Measurements from ENCODE around the gene PUDP.
A peak's percentile ranks its signal among the peaks of the same experiment; 100 is the strongest.
"Not testable (repeated sequence)": the region's sequence is repeated elsewhere in the genome, so short reads cannot be mapped to it uniquely, and the experiment has no call there.

PUDP gene

GRCh38 chrX:7111518-7111917 is 36.4 kb downstream of the PUDP start:
- peaks cover 0 to 16% of the 10 kb centered on the region in 2 donors for H3K4me1 ChIP-seq (ENCODE audit: control insufficient read depth in 2 of 2, insufficient read depth in 2 of 2, low read length in 2 of 2)
- no peaks in the 10 kb centered on the region for H3K9me3 ChIP-seq (ENCODE audit: control insufficient read depth in 2 of 2, low read length in 2 of 2)
- H3K36me3 ChIP-seq (ENCODE audit: control insufficient read depth in 2 of 2, insufficient read depth in 2 of 2, low read length in 2 of 2) = peaks cover 2% of the 10 kb centered on the region in 2 donors
- no peak overlapping the region for H3K27ac ChIP-seq (ENCODE audit: low read depth in 2 of 2, low read length in 2 of 2)
- no peaks in the 10 kb centered on the region for H3K27me3 ChIP-seq (ENCODE audit: control insufficient read depth in 2 of 2, insufficient read depth in 2 of 2, low read length in 2 of 2)
- no peak overlapping the region for H3K4me3 ChIP-seq (ENCODE audit: low read length in 2 of 2)
- H3K9ac ChIP-seq (ENCODE audit: low read depth in 1 of 2, low read length in 2 of 2) = no peak overlapping the region

GRCh38 chrX:7110821-7111276 is 37.1 kb downstream of the PUDP start:
- Histone ChIP-seq H3K9me3 (ENCODE audit: control insufficient read depth in 2 of 2, low read length in 2 of 2) (no peaks in the 10 kb centered on the region), H3K9ac (ENCODE audit: low read depth in 1 of 2, low read length in 2 of 2) (no peak overlapping the region), H3K36me3 (ENCODE audit: control insufficient read depth in 2 of 2, insufficient read depth in 2 of 2, low read length in 2 of 2) (peaks cover 2% of the 10 kb centered on the region in 2 donors), H3K27ac (ENCODE audit: low read depth in 2 of 2, low read length in 2 of 2) (no peak overlapping the region), H3K27me3 (ENCODE audit: control insufficient read depth in 2 of 2, insufficient read depth in 2 of 2, low read length in 2 of 2) (no peaks in the 10 kb centered on the region), H3K4me3 (ENCODE audit: low read length in 2 of 2) (peak overlapping the region in 1 of 2 donors; percentile 24), H3K4me1 (ENCODE audit: control insufficient read depth in 2 of 2, insufficient read depth in 2 of 2, low read length in 2 of 2) (peaks cover 0 to 16% of the 10 kb centered on the region in 2 donors)

GRCh38 chrX:7109838-7110793 is 37.8 kb downstream of the PUDP start:
- Histone ChIP-seq H3K9me3 (ENCODE audit: control insufficient read depth in 2 of 2, low read length in 2 of 2) (no peaks in the 10 kb centered on the region), H3K27me3 (ENCODE audit: control insufficient read depth in 2 of 2, insufficient read depth in 2 of 2, low read length in 2 of 2) (no peaks in the 10 kb centered on the region), H3K27ac (ENCODE audit: low read depth in 2 of 2, low read length in 2 of 2) (no peak overlapping the region), H3K4me3 (ENCODE audit: low read length in 2 of 2) (no peak overlapping the region), H3K4me1 (ENCODE audit: control insufficient read depth in 2 of 2, insufficient read depth in 2 of 2, low read length in 2 of 2) (peaks cover 0 to 16% of the 10 kb centered on the region in 2 donors), H3K9ac (ENCODE audit: low read depth in 1 of 2, low read length in 2 of 2) (no peak overlapping the region), H3K36me3 (ENCODE audit: control insufficient read depth in 2 of 2, insufficient read depth in 2 of 2, low read length in 2 of 2) (peaks cover 2% of the 10 kb centered on the region in 2 donors)

- Histone ChIP-seq H3K27me3 (ENCODE audit: control insufficient read depth in 2 of 2, insufficient read depth in 2 of 2, low read length in 2 of 2) (no peaks in the 10 kb centered on the region), H3K9ac (ENCODE audit: low read depth in 1 of 2, low read length in 2 of 2) (no peak overlapping the region), H3K36me3 (ENCODE audit: control insufficient read depth in 2 of 2, insufficient read depth in 2 of 2, low read length in 2 of 2) (peaks cover 6 to 8% of the 10 kb centered on the region in 2 donors), H3K9me3 (ENCODE audit: control insufficient read depth in 2 of 2, low read length in 2 of 2) (no peaks in the 10 kb centered on the region), H3K4me1 (ENCODE audit: control insufficient read depth in 2 of 2, insufficient read depth in 2 of 2, low read length in 2 of 2) (peaks cover 0 to 16% of the 10 kb centered on the region in 2 donors), H3K4me3 (ENCODE audit: low read length in 2 of 2) (no peak overlapping the region), H3K27ac (ENCODE audit: low read depth in 2 of 2, low read length in 2 of 2) (no peak overlapping the region)
These were observed 38.9 kb downstream of the PUDP start for GRCh38 chrX:7109049-7109531.

GRCh38 chrX:7108030-7108429 is 39.9 kb downstream of the PUDP start:
- H3K27ac ChIP-seq (ENCODE audit: low read depth in 2 of 2, low read length in 2 of 2) = no peak overlapping the region
- H3K9me3 ChIP-seq (ENCODE audit: control insufficient read depth in 2 of 2, low read length in 2 of 2) = no peaks in the 10 kb centered on the region
- H3K4me3 ChIP-seq (ENCODE audit: low read length in 2 of 2) = no peak overlapping the region
- H3K36me3 ChIP-seq (ENCODE audit: control insufficient read depth in 2 of 2, insufficient read depth in 2 of 2, low read length in 2 of 2) = peaks cover 8 to 10% of the 10 kb centered on the region in 2 donors
- no peak overlapping the region for H3K9ac ChIP-seq (ENCODE audit: low read depth in 1 of 2, low read length in 2 of 2)
- peaks cover 0 to 16% of the 10 kb centered on the region in 2 donors for H3K4me1 ChIP-seq (ENCODE audit: control insufficient read depth in 2 of 2, insufficient read depth in 2 of 2, low read length in 2 of 2)
- no peaks in the 10 kb centered on the region for H3K27me3 ChIP-seq (ENCODE audit: control insufficient read depth in 2 of 2, insufficient read depth in 2 of 2, low read length in 2 of 2)

- peaks cover 0 to 16% of the 10 kb centered on the region in 2 donors for H3K4me1 ChIP-seq (ENCODE audit: control insufficient read depth in 2 of 2, insufficient read depth in 2 of 2, low read length in 2 of 2)
- peaks cover 8 to 10% of the 10 kb centered on the region in 2 donors for H3K36me3 ChIP-seq (ENCODE audit: control insufficient read depth in 2 of 2, insufficient read depth in 2 of 2, low read length in 2 of 2)
- no peak overlapping the region for H3K4me3 ChIP-seq (ENCODE audit: low read length in 2 of 2)
- H3K9me3 ChIP-seq (ENCODE audit: control insufficient read depth in 2 of 2, low read length in 2 of 2) = no peaks in the 10 kb centered on the region
- no peaks in the 10 kb centered on the region for H3K27me3 ChIP-seq (ENCODE audit: control insufficient read depth in 2 of 2, insufficient read depth in 2 of 2, low read length in 2 of 2)
- no peak overlapping the region for H3K27ac ChIP-seq (ENCODE audit: low read depth in 2 of 2, low read length in 2 of 2)
- no peak overlapping the region for H3K9ac ChIP-seq (ENCODE audit: low read depth in 1 of 2, low read length in 2 of 2)
These were observed 41.3 kb downstream of the PUDP start for GRCh38 chrX:7106649-7107048.

- H3K27me3 ChIP-seq (ENCODE audit: control insufficient read depth in 2 of 2, insufficient read depth in 2 of 2, low read length in 2 of 2) = no peaks in the 10 kb centered on the region
- no peak overlapping the region for H3K27ac ChIP-seq (ENCODE audit: low read depth in 2 of 2, low read length in 2 of 2)
- H3K9me3 ChIP-seq (ENCODE audit: control insufficient read depth in 2 of 2, low read length in 2 of 2) = no peaks in the 10 kb centered on the region
- H3K9ac ChIP-seq (ENCODE audit: low read depth in 1 of 2, low read length in 2 of 2) = no peak overlapping the region
- no peak overlapping the region for H3K4me3 ChIP-seq (ENCODE audit: low read length in 2 of 2)
- peaks cover 6 to 19% of the 10 kb centered on the region in 2 donors for H3K36me3 ChIP-seq (ENCODE audit: control insufficient read depth in 2 of 2, insufficient read depth in 2 of 2, low read length in 2 of 2)
- no peaks in the 10 kb centered on the region for H3K4me1 ChIP-seq (ENCODE audit: control insufficient read depth in 2 of 2, insufficient read depth in 2 of 2, low read length in 2 of 2)
These were observed 45.8 kb downstream of the PUDP start for GRCh38 chrX:7102119-7102518.

- Histone ChIP-seq H3K9me3 (ENCODE audit: control insufficient read depth in 2 of 2, low read length in 2 of 2) (no peaks in the 10 kb centered on the region), H3K27me3 (ENCODE audit: control insufficient read depth in 2 of 2, insufficient read depth in 2 of 2, low read length in 2 of 2) (no peaks in the 10 kb centered on the region), H3K36me3 (ENCODE audit: control insufficient read depth in 2 of 2, insufficient read depth in 2 of 2, low read length in 2 of 2) (peaks cover 6 to 25% of the 10 kb centered on the region in 2 donors), H3K4me1 (ENCODE audit: control insufficient read depth in 2 of 2, insufficient read depth in 2 of 2, low read length in 2 of 2) (no peaks in the 10 kb centered on the region), H3K27ac (ENCODE audit: low read depth in 2 of 2, low read length in 2 of 2) (no peak overlapping the region), H3K4me3 (ENCODE audit: low read length in 2 of 2) (no peak overlapping the region), H3K9ac (ENCODE audit: low read depth in 1 of 2, low read length in 2 of 2) (no peak overlapping the region)
These were observed 47.9 kb downstream of the PUDP start for GRCh38 chrX:7100022-7100421.

GRCh38 chrX:7095657-7096056 is 52.3 kb downstream of the PUDP start:
- H3K9me3 ChIP-seq (ENCODE audit: control insufficient read depth in 2 of 2, low read length in 2 of 2); H3K4me3 ChIP-seq (ENCODE audit: low read length in 2 of 2); H3K27me3 ChIP-seq (ENCODE audit: control insufficient read depth in 2 of 2, insufficient read depth in 2 of 2, low read length in 2 of 2); H3K27ac ChIP-seq (ENCODE audit: low read depth in 2 of 2, low read length in 2 of 2); H3K4me1 ChIP-seq (ENCODE audit: control insufficient read depth in 2 of 2, insufficient read depth in 2 of 2, low read length in 2 of 2); H3K9ac ChIP-seq (ENCODE audit: low read depth in 1 of 2, low read length in 2 of 2): not testable (repeated sequence)
- H3K36me3 ChIP-seq (ENCODE audit: control insufficient read depth in 2 of 2, insufficient read depth in 2 of 2, low read length in 2 of 2) = peaks cover 0 to 14% of the 10 kb centered on the region in 2 donors

GRCh38 chrX:7093305-7093704 is 54.6 kb downstream of the PUDP start:
- peaks cover 0 to 5% of the 10 kb centered on the region in 2 donors for H3K4me1 ChIP-seq (ENCODE audit: control insufficient read depth in 2 of 2, insufficient read depth in 2 of 2, low read length in 2 of 2)
- no peaks in the 10 kb centered on the region for H3K9me3 ChIP-seq (ENCODE audit: control insufficient read depth in 2 of 2, low read length in 2 of 2)
- H3K9ac ChIP-seq (ENCODE audit: low read depth in 1 of 2, low read length in 2 of 2) = no peak overlapping the region
- peaks cover 0 to 13% of the 10 kb centered on the region in 2 donors for H3K36me3 ChIP-seq (ENCODE audit: control insufficient read depth in 2 of 2, insufficient read depth in 2 of 2, low read length in 2 of 2)
- no peaks in the 10 kb centered on the region for H3K27me3 ChIP-seq (ENCODE audit: control insufficient read depth in 2 of 2, insufficient read depth in 2 of 2, low read length in 2 of 2)
- H3K27ac ChIP-seq (ENCODE audit: low read depth in 2 of 2, low read length in 2 of 2) = no peak overlapping the region
- H3K4me3 ChIP-seq (ENCODE audit: low read length in 2 of 2) = no peak overlapping the region
